Measurements from ENCODE around the gene STOM. TPM values are rescaled to one million over a fixed set of nuclear protein-coding genes. Genes with fewer than 3 reads are reported as not detected.

STOM gene
- polyA plus RNA-seq, 1 of the 3 experiments (the other 2 are of a cell fraction), result 40.5 TPM

DNA sequence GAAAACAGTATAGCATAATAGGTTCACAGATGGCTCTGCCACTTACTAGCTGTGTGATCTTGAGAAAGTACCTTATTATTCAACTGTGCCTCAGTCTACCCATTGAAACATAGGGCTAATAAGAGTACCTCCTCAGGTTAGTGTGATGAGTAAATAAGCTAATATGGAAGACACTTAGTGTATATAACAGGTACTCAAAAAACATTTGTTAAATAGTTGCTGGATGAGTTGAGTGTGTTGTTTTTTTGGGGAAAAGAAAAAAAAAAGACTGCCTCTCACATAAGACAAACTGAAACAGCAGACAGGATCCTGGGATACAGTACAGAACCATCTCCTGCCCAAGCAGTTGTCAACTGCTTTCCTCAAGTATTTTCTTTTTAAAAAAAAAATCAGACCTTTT, 5.2 kb downstream of the STOM start (continued):
- TF ChIP-seq YY1 (IDR thresholded peaks at IDR 0.05; ENCODE audit: low read depth) (no peak), MEF2A (IDR thresholded peaks at IDR 0.05; ENCODE audit: borderline replicate concordance, low read depth) (no peak), FOSL2 (IDR thresholded peaks at IDR 0.05; ENCODE audit: borderline replicate concordance, low read depth) (no peak)
- TF ChIP-seq, protein P1, sequence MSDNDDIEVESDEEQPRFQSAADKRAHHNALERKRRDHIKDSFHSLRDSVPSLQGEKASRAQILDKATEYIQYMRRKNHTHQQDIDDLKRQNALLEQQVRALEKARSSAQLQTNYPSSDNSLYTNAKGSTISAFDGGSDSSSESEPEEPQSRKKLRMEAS (IDR thresholded peaks at IDR 0.05; ENCODE audit: low read depth), result no peak

DNA sequence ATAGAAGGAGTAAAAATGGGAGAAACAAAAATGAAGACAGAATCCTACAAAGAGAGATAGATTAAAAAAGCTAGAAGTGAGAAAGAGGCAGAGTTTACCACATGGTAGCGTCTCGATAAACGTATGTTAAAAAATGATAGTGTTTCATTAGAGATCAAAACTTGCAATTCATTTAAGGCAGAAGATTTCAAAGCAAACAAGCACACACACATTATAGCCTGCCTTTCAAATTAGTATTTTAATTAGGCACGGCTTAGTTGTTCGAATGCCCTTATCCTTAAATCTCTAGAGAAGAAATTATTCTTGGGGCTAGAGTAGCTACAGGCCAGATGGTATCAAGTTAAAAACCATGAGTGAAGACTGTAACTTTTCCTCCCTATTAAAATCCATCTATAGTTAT, 6.0 kb downstream of the STOM start:
- Histone ChIP-seq H3K9ac (peak overlapping the region; percentile 63; the same call in 1 of the 2 replicates), H4K20me1 (ENCODE audit: insufficient read depth) (no peaks in the 10 kb centered on the region), H3K27me3 (ENCODE audit: insufficient read depth) (no peaks in the 10 kb centered on the region), H3K36me3 (replicated peaks in 1 of 2; ENCODE audit: control insufficient read depth in 1 of 2, insufficient read depth in 2 of 2, low read length in 1 of 2) (no peaks in the 10 kb centered on the region), H3K4me1 (ENCODE audit: control insufficient read depth in 1 of 2, insufficient read depth in 2 of 2, low read depth in 1 of 2, low read length in 1 of 2) (peaks cover 21 to 78% of the 10 kb centered on the region in 2 experiments), H3K9me2 (no peaks in the 10 kb centered on the region), H3K4me3 (ENCODE audit: low read depth in 2 of 2, low read length in 1 of 2) (no peak overlapping the region), H3K79me2 (ENCODE audit: insufficient read depth) (peaks cover 72% of the 10 kb centered on the region), H3K9me3 (no peaks in the 10 kb centered on the region), H2AFZ (ENCODE audit: low read depth) (no peak overlapping the region), H3F3A (replicated peaks; ENCODE audit: insufficient read depth) (peaks cover 49% of the 10 kb centered on the region), H3K4me2 (peak overlapping the region; percentile 77; the same call in 1 of the 2 replicates), H3K27ac (ENCODE audit: low read depth in 2 of 2, low read length in 1 of 2) (peak overlapping the region; percentile 82 to 92)
- ChIA-PET POLR2A (no interaction called here), CTCF (interaction anchor here (1.2 to 6.0 kb wide), 5 partner anchors 8 to 85 kb away, joined by 3 to 29 read pairs (median 6); no protein-coding TSS in a partner anchor)
- WGBS (ENCODE audit: low lambda C conversion rate), result 49% methylated on average over 5 of the region's 5 CpGs
- TF ChIP-seq FOSL2 (IDR thresholded peaks at IDR 0.05; ENCODE audit: borderline replicate concordance, low read depth) (no peak), EP300 (IDR thresholded peaks at IDR 0.05; ENCODE audit: borderline replicate concordance in 1 of 2, low read depth in 1 of 2, low read length in 1 of 2) (0 out of 4 replicates have a peak, but pooled peaks of 1 of the 2 experiments have one; percentile 5)
- TF ChIP-seq, protein P2, sequence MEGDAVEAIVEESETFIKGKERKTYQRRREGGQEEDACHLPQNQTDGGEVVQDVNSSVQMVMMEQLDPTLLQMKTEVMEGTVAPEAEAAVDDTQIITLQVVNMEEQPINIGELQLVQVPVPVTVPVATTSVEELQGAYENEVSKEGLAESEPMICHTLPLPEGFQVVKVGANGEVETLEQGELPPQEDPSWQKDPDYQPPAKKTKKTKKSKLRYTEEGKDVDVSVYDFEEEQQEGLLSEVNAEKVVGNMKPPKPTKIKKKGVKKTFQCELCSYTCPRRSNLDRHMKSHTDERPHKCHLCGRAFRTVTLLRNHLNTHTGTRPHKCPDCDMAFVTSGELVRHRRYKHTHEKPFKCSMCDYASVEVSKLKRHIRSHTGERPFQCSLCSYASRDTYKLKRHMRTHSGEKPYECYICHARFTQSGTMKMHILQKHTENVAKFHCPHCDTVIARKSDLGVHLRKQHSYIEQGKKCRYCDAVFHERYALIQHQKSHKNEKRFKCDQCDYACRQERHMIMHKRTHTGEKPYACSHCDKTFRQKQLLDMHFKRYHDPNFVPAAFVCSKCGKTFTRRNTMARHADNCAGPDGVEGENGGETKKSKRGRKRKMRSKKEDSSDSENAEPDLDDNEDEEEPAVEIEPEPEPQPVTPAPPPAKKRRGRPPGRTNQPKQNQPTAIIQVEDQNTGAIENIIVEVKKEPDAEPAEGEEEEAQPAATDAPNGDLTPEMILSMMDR (IDR thresholded peaks at IDR 0.05), result no peak
- DNase-seq, result no peak

- 74% methylated on average over 1 of the region's 1 CpG for WGBS (ENCODE audit: low lambda C conversion rate)
- H3K4me3 ChIP-seq (ENCODE audit: low read depth in 2 of 2, low read length in 1 of 2), result no peak overlapping the region
- no peaks in the 10 kb centered on the region for H4K20me1 ChIP-seq (ENCODE audit: insufficient read depth)
- peaks cover 49% of the 10 kb centered on the region for H3F3A ChIP-seq (replicated peaks; ENCODE audit: insufficient read depth)
- peak overlapping the region; percentile 82 to 92 for H3K27ac ChIP-seq (ENCODE audit: low read depth in 2 of 2, low read length in 1 of 2)
- H3K9ac ChIP-seq, result peak overlapping the region; percentile 63; the same call in 1 of the 2 replicates
- POLR2A ChIA-PET, result no interaction called here
- no peak for DNase-seq
- peak overlapping the region; percentile 77; the same call in 1 of the 2 replicates for H3K4me2 ChIP-seq
- no peak overlapping the region; the same call in 1 of the 2 replicates for H2AFZ ChIP-seq (ENCODE audit: low read depth)
- peaks cover 20 to 74% of the 10 kb centered on the region in 2 experiments; a peak in 3 of 4 replicates for H3K4me1 ChIP-seq (ENCODE audit: control insufficient read depth in 1 of 2, insufficient read depth in 2 of 2, low read depth in 1 of 2, low read length in 1 of 2)
- peaks cover 70% of the 10 kb centered on the region for H3K79me2 ChIP-seq (ENCODE audit: insufficient read depth)
- no peaks in the 10 kb centered on the region for H3K27me3 ChIP-seq (ENCODE audit: insufficient read depth)
- no peaks in the 10 kb centered on the region for H3K9me2 ChIP-seq
- TF ChIP-seq EZH2phosphoT487 (IDR thresholded peaks at IDR 0.05; ENCODE audit: borderline replicate concordance, low read depth), result no peak
- TF ChIP-seq, protein P3, sequence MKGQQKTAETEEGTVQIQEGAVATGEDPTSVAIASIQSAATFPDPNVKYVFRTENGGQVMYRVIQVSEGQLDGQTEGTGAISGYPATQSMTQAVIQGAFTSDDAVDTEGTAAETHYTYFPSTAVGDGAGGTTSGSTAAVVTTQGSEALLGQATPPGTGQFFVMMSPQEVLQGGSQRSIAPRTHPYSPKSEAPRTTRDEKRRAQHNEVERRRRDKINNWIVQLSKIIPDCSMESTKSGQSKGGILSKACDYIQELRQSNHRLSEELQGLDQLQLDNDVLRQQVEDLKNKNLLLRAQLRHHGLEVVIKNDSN (IDR thresholded peaks at IDR 0.05; ENCODE audit: borderline replicate concordance, low read depth), result no peak
- no peak for TF ChIP-seq FOSL2 (IDR thresholded peaks at IDR 0.05; ENCODE audit: borderline replicate concordance, low read depth)
- TF ChIP-seq, protein P4, sequence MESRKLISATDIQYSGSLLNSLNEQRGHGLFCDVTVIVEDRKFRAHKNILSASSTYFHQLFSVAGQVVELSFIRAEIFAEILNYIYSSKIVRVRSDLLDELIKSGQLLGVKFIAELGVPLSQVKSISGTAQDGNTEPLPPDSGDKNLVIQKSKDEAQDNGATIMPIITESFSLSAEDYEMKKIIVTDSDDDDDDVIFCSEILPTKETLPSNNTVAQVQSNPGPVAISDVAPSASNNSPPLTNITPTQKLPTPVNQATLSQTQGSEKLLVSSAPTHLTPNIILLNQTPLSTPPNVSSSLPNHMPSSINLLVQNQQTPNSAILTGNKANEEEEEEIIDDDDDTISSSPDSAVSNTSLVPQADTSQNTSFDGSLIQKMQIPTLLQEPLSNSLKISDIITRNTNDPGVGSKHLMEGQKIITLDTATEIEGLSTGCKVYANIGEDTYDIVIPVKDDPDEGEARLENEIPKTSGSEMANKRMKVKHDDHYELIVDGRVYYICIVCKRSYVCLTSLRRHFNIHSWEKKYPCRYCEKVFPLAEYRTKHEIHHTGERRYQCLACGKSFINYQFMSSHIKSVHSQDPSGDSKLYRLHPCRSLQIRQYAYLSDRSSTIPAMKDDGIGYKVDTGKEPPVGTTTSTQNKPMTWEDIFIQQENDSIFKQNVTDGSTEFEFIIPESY (IDR thresholded peaks at IDR 0.05; ENCODE audit: borderline replicate concordance, low read depth), result no peak
- no peak for TF ChIP-seq RXRA (IDR thresholded peaks at IDR 0.05; ENCODE audit: borderline replicate concordance, low read depth)
- TF ChIP-seq, protein P5, sequence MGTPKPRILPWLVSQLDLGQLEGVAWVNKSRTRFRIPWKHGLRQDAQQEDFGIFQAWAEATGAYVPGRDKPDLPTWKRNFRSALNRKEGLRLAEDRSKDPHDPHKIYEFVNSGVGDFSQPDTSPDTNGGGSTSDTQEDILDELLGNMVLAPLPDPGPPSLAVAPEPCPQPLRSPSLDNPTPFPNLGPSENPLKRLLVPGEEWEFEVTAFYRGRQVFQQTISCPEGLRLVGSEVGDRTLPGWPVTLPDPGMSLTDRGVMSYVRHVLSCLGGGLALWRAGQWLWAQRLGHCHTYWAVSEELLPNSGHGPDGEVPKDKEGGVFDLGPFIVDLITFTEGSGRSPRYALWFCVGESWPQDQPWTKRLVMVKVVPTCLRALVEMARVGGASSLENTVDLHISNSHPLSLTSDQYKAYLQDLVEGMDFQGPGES (IDR thresholded peaks at IDR 0.05; ENCODE audit: low read depth, low read length), result no peak
- TF ChIP-seq YY1 (IDR thresholded peaks at IDR 0.05; ENCODE audit: low read depth), result no peak
- no peak for TF ChIP-seq TCF12 (IDR thresholded peaks at IDR 0.05)
- no peak for TF ChIP-seq MXI1 (IDR thresholded peaks at IDR 0.05; ENCODE audit: low read depth, low read length)
- TF ChIP-seq JUND (IDR thresholded peaks at IDR 0.05), result no peak
- no peak for TF ChIP-seq RAD21 (IDR thresholded peaks at IDR 0.05; ENCODE audit: low read length)
- TF ChIP-seq MEF2A (IDR thresholded peaks at IDR 0.05; ENCODE audit: borderline replicate concordance, low read depth), result no peak
- TF ChIP-seq TEAD4 (IDR thresholded peaks at IDR 0.05; ENCODE audit: borderline replicate concordance, insufficient read depth), result no peak
- TF ChIP-seq GABPA (IDR thresholded peaks at IDR 0.05; ENCODE audit: low read depth), result no peak
- TF ChIP-seq RFX5 (IDR thresholded peaks at IDR 0.05; ENCODE audit: low read length), result no peak
- H3K9me3 ChIP-seq, result no peaks in the 10 kb centered on the region
- H3K36me3 ChIP-seq (replicated peaks in 1 of 2; ENCODE audit: control insufficient read depth in 1 of 2, insufficient read depth in 2 of 2, low read length in 1 of 2), result no peaks in the 10 kb centered on the region
- CTCF ChIA-PET, result interaction anchor here (1.4 to 6.0 kb wide), 4 partner anchors 9 to 85 kb away, joined by 4 to 29 read pairs (median 6); no protein-coding TSS in a partner anchor
These were observed 6.5 kb downstream of the STOM start for GRCh38 chr9:121363622-121363961.
